Measurements from ENCODE around the gene BTBD16.

BTBD16 gene

GRCh38 chr10:122323941-122324675, 53.0 kb downstream of the BTBD16 start:
- DNase-seq = no peak

GRCh38 chr10:122325235-122325634, 54.1 kb downstream of the BTBD16 start:
- DNase-seq = no peak

- DNase-seq = no peak
Observed at GRCh38 chr10:122326385-122326784, 55.3 kb downstream of the BTBD16 start.

GRCh38 chr10:122326806-122327205, 55.7 kb downstream of the BTBD16 start:
- DNase-seq = no peak

- DNase-seq = no peak
Observed at GRCh38 chr10:122327237-122328206, 56.4 kb downstream of the BTBD16 start.

- no peak for DNase-seq
Observed at GRCh38 chr10:122328676-122329075, 57.6 kb downstream of the BTBD16 start.

- no peak for DNase-seq
Observed at GRCh38 chr10:122329416-122329815, 58.3 kb downstream of the BTBD16 start.

- DNase-seq = no peak
Observed at GRCh38 chr10:122331100-122331499, 60.0 kb downstream of the BTBD16 start.

- no peak for DNase-seq
Observed at GRCh38 chr10:122331615-122332446, 60.7 kb downstream of the BTBD16 start.

- DNase-seq = no peak
Observed at GRCh38 chr10:122333037-122333436, 61.9 kb downstream of the BTBD16 start.

GRCh38 chr10:122336332-122336731, 65.2 kb downstream of the BTBD16 start:
- DNase-seq = no peak

- no peak for DNase-seq
Observed at GRCh38 chr10:122336961-122337360, 65.9 kb downstream of the BTBD16 start.

GRCh38 chr10:122338609-122339441, 67.7 kb downstream of the BTBD16 start:
- DNase-seq = no peak

GRCh38 chr10:122341141-122341810, 70.2 kb downstream of the BTBD16 start:
- no peak for DNase-seq

GRCh38 chr10:122342293-122343134, 71.4 kb downstream of the BTBD16 start:
- DNase-seq = peak; percentile 52

GRCh38 chr10:122343135-122343800, 72.2 kb downstream of the BTBD16 start:
- no peak for DNase-seq

GRCh38 chr10:122343936-122344335, 72.8 kb downstream of the BTBD16 start:
- no peak for DNase-seq

GRCh38 chr10:122344741-122345258, 73.7 kb downstream of the BTBD16 start:
- no peak for DNase-seq

- DNase-seq = no peak
Observed at GRCh38 chr10:122346326-122346950, 75.3 kb downstream of the BTBD16 start.
